ENCODE measurements around the gene CTNNA1. TPM values are rescaled to one million over a fixed set of nuclear protein-coding genes. Genes with fewer than 3 reads are reported as not detected.

CTNNA1 gene
- total and polyA plus RNA-seq, 2 of the 8 experiments (the other 6 are each of a cell fraction or from before 2014, with no cell fraction given): 115 to 349 TPM

DNA sequence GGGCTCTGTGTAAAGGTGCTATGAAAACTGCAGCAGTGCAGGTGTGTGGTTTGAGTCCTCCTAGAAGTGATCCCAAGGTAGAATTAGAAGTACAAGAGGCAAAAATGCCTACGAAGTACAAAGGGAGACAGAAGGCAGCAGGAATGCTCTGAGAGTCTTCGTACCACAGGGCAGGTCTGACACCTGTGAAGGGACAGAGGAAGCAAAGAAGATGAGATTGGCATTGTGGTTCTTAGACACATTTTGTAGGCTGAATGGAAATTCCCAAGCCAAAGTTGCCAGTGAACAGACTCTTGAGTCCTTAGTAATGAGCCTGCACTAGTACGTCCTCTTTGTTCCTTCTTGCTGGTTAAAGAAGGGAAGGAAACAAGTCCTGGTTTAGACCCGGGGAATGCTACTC, 123.6 kb downstream of the CTNNA1 start:
- Histone ChIP-seq H2BK5ac (ENCODE audit: low read depth, low read length) (no peak overlapping the region), H3K4me2 (ENCODE audit: insufficient read depth in 1 of 2, low read depth in 2 of 2, low read length in 2 of 2) (no peak overlapping the region), H2BK12ac (ENCODE audit: low read depth, low read length) (no peak overlapping the region), H3K79me1 (ENCODE audit: low read depth, low read length) (no peaks in the 10 kb centered on the region; the same call in 1 of the 2 replicates), H4K5ac (ENCODE audit: insufficient read length, low read depth, low read length) (no peak overlapping the region), H3K14ac (ENCODE audit: insufficient read length) (no peak overlapping the region), H3K56ac (replicated peaks; ENCODE audit: insufficient read length, low read depth, low read length) (no peak overlapping the region), H3K36me3 (ENCODE audit: control insufficient read depth in 2 of 4, insufficient read depth in 4 of 4, low read length in 3 of 4) (0 out of 8 replicates have a peak, but pooled peaks cover 0 to 2% (median 0%) of the 10 kb centered on the region in 4 experiments), H3K9me3 (ENCODE audit: insufficient read depth in 2 of 2, low read depth in 1 of 2, low read length in 1 of 2) (no peaks in the 10 kb centered on the region), H2BK20ac (ENCODE audit: low read length) (no peak overlapping the region), H3K27me3 (replicated peaks in 1 of 4; ENCODE audit: control insufficient read depth in 3 of 4, extremely low read depth in 1 of 4, insufficient read depth in 3 of 4, low read length in 3 of 4) (no peaks in the 10 kb centered on the region), H4K8ac (ENCODE audit: extremely low read depth, insufficient read depth, low read length) (no peak overlapping the region), H3K4ac (replicated peaks; ENCODE audit: insufficient read length, low read depth, low read length) (no peak overlapping the region), H3K4me3 (ENCODE audit: extremely low read depth in 1 of 4, insufficient read depth in 2 of 4, low read depth in 3 of 4, low read length in 4 of 4) (no peak overlapping the region), H3K79me2 (ENCODE audit: control insufficient read depth in 1 of 2, insufficient read depth in 2 of 2, low read length in 2 of 2) (peaks cover 0 to 96% of the 10 kb centered on the region in 2 experiments), H3K23me2 (ENCODE audit: low read depth, low read length) (no peaks in the 10 kb centered on the region), H2BK15ac (ENCODE audit: low read length) (no peak overlapping the region), H3K4me1 (replicated peaks in 1 of 4; ENCODE audit: control insufficient read depth in 3 of 4, insufficient read depth in 4 of 4, low read length in 3 of 4) (peaks cover 3 to 18% (median 15%) of the 10 kb centered on the region in 4 experiments; a peak in 5 of 7 replicates), H2BK120ac (replicated peaks; ENCODE audit: low read depth, low read length) (no peak overlapping the region), H3K27ac (ENCODE audit: low read depth, low read length) (no peak overlapping the region), H3K18ac (ENCODE audit: extremely low read depth, low read length) (0 out of 2 replicates have a peak overlapping the region, but pooled peaks have one; percentile 19), H3K9ac (replicated peaks in 1 of 4; ENCODE audit: extremely low read depth in 1 of 4, low read depth in 3 of 4, low read length in 3 of 4) (no peak overlapping the region), H4K91ac (replicated peaks; ENCODE audit: insufficient read length, low read length) (no peak overlapping the region), H2AK5ac (ENCODE audit: low read depth, low read length) (no peak overlapping the region), H3K23ac (ENCODE audit: insufficient read length) (no peak overlapping the region), H4K20me1 (replicated peaks in 1 of 2; ENCODE audit: control insufficient read depth in 1 of 2, insufficient read depth in 2 of 2, low read length in 2 of 2) (no peaks in the 10 kb centered on the region), H2AFZ (ENCODE audit: low read length) (no peak overlapping the region)
- WGBS, 2 experiments (ENCODE audit: extremely low coverage in 1 of 2, insufficient coverage in 1 of 2, insufficient read length in 1 of 2, insufficient replicate concordance in 2 of 2, low coverage in 1 of 2, low lambda C conversion rate in 2 of 2, missing lambda C conversion rate in 1 of 2): 93% methylated on average over 4 of the region's 4 CpGs; no CpG with 5 or more reads in 1 of the 2 experiments
- FAIRE-seq (no peak), DNase-seq (ENCODE audit: low read depth in 1 of 2, low spot score in 2 of 2) (no peak)
- POLR2A ChIA-PET (ENCODE audit: partially characterized antibody): no interaction called here
- CTCF ChIA-PET (ENCODE audit: partially characterized antibody): no interaction called here
- TF ChIP-seq POU5F1 (IDR thresholded peaks at IDR 0.05; ENCODE audit: low read depth, low read length): no peak
- no peak for TF ChIP-seq USF2 (IDR thresholded peaks at IDR 0.05; ENCODE audit: low read length)
- TF ChIP-seq CHD1 (IDR thresholded peaks at IDR 0.05; ENCODE audit: low read depth, low read length): no peak
- no peak for TF ChIP-seq POLR2AphosphoS5 (IDR thresholded peaks at IDR 0.05; ENCODE audit: low read depth, low read length)
- no peak for TF ChIP-seq SUZ12 (IDR thresholded peaks at IDR 0.05; ENCODE audit: low read length)
- no peak for TF ChIP-seq SIN3A (conservative IDR thresholded peaks at IDR 0.05 in 1 of 2, IDR thresholded peaks at IDR 0.05 in 1 of 2; ENCODE audit: low read depth in 1 of 2, low read length in 2 of 2)
